CD4-positive, alpha-beta T cell treated with Interleukin-17A for 4 hours (primary cell): Measurements from ENCODE around the gene TOB1.

Experiments used
- DNase-seq: peaks from one replicate; pipeline ENCODE4 v3.0.0-alpha.2; 2020; ENCODE audit warnings: mixed read lengths

Gene TOB1, protein sequence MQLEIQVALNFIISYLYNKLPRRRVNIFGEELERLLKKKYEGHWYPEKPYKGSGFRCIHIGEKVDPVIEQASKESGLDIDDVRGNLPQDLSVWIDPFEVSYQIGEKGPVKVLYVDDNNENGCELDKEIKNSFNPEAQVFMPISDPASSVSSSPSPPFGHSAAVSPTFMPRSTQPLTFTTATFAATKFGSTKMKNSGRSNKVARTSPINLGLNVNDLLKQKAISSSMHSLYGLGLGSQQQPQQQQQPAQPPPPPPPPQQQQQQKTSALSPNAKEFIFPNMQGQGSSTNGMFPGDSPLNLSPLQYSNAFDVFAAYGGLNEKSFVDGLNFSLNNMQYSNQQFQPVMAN

DNA sequence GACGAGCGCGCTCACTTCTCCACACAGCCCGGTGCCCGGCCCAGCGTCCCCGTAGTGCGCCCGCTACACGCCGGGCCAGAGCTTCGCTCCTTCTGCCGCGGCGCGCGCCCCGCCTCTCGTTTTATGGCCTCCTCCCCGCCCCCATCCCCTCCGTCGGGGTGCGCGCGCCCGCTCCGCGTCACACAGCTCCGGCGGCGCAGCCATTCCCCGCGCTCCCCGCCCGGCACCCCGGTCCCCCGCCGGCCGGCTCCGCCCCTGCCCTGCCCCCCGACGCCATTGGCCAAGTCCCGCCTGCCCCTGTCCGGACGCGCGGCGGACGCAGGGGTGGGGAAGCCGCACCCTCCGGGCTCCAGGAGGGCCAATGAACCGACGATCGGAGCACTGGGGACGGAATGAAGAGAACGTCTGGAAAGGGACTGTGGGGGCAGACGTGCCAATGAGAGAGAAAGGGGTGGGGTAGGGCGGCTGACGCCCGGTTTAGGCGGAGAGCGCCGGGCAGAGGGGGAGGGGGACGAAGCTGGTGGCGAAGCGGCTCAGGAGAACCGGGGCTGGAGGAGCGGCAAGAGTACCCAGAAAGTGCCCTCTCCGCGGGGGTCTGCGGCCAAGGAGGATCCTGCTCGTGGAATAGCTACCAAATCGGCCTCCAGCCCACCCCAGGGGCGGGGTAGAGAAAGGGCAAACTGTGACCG is at the start of gene TOB1:
Gene TOB1, minus strand, starts transcription at position 94 of the 689 bp plus-strand sequence. CDS start 2,337 bp downstream, outside the sequence.
- peak; percentile 98 for DNase-seq

DNA sequence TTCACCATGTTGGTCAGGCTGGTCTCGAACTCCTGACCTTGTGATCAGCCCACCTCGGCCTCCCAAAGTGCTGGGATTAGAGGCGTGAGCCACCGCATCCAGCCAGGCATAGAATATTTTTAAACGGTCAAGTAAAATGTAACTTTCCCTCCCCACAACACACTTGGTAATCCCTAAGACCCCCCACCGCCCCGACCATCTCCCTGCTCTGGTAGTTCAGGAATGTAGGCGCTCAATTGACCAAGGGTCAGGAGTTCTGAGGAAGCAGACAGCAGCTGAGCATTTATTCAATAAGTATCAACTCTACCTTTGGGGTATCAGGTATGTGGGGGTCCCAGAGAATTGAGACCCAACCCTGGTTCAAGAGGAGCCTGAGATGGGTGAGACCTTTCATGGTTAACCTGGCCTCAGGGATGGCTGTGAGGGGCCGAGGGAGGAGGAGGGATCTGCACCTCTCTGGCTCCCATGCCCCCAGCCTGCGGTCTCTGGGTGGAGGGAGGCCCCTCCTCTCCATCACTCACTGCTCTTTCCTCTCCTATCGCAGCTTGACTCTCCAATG is 48.4 kb upstream of the TOB1 start:
- DNase-seq, result no peak

DNA sequence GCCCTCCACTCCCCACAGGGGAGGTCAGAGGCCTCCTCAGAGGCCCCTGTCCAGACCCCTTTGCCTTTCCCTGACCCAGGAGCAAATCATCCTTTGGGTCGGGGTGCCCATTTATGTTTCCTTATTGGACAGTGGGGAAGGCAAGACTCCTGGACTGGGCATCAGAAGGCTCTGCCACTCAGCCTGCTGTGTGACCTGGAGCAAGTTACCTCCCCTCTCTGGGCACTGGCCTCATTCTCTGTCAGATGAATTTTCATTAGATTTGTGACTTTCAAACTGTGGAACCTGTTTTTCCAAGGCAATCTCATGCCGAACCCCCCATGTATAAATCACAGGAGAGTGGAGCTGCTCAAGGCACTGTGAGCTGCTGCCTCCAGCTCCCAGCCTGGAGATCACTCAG is 47.0 kb upstream of the TOB1 start:
- no peak for DNase-seq

DNA sequence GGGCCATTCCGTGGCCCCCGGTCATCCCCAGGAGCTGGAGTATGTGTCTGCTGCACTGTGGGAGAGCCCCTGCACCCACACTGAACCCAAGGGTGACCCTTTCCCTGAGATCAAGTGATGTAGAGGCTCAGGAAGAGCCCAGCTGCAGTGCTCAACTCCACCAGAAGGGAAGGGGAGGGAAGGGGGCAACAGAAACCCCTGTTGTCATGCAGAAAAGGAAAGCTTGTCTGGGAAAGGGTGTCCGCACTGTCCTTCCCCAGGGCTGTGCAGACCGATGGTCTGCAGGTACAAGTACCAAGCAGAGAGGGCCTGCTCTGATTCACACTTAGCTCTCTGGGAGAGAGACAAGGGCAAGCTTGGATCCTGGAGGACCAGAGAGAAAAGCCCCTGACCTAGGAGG is 45.7 kb upstream of the TOB1 start:
- no peak for DNase-seq

DNA sequence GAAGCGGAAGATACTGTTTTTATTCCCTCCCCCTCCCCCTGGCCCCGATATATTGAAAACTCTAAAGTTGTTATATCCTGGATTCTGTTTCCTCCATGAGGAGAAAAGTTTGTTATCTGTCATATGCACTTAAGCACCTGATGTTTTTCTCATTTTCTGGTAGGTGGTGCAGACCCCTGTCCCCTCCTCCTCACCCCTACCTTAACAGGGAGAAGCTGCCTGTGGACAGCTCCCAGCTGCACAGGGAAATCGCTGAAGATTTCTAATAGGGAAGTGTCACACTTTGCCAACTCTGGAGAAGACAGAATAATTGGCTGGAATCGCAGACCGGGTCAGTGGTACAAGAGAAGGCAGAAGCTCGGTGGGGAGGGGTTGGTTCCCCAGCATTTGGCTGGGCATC is 45.3 kb upstream of the TOB1 start:
- DNase-seq, result no peak

DNA sequence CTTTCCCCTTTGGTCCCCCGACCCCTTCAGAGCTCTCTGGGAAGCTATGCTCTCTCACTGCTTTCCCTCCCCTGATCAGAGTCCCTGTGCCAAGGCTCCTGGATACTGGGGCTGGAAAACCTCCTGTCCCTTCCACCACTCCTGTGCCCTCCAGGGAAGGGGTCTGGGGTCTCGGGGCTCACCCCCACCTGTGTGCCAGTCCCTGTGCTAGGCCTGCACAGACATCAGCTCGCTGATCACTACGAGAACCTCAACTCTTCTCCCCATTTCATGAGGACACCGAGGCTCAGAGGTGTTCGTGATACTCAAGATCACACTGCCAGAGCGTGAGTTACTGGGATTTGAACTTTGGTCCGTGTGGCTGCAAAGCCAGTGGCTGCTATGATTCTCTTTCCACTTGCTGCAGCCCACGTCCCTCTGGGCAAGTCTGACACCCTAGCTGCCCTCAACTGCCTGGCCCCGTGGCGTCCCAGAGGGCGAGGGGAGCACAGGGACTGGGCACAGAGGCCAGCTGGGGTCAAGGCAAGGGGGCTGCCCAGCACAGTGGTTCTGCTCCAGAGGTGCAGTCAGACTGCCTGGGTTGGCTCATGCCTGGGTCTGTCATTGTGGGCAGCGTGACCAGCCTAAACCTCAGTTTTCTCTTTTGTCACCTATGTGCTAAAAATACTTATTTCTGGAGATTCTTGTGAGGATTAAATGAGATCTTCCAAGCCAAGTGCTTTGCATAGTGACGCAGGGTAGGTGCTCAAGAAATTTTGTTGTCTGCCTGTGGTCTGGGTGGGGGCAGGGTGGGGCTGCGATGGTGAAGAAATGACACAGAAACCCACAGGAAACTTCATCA is 43.8 kb upstream of the TOB1 start:
- DNase-seq, result peak; percentile 89

DNA sequence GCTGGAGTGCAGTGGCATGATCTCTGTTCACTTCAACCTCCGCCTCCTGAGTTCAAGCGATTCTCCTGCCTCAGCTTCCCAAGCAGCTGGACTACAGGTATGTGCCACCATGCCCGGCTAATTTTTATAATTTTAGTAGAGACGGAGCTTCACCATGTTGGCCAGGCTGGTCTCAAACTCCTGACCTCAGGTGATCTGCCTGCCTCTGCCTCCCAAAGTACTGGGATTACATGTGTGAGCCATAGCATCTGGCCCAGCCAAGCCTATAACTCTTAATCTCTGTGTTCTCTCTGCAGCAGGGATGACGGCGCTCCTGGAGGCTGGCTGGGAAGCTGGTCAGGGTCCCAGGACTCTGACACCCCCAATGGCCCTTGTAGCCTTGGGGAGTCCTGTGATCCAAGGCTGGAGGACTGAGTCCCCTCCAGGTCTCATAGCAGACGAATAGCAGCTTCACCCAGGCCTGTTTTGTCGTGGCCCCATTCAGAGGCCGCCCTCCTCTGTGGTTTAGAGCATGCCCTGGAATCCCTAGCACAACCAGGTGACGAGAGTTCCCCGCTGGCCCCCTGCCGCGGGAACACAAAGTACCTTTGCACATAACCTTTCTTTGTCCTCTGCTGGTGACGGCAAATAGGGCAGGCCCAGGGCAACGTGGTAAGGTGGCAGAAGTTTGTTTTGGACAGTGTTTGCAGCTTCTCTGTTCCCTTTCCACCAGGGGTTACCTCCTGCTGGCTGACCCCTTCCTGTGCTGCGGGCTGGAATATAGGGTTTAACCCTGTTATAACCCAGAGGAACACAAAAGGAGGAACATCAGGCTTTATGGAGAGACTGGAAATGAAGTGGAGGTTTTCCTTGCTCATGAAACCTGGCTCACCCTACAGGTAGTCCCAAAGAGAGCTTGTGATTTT is 43.0 kb upstream of the TOB1 start:
- DNase-seq, result peak; percentile 68

DNA sequence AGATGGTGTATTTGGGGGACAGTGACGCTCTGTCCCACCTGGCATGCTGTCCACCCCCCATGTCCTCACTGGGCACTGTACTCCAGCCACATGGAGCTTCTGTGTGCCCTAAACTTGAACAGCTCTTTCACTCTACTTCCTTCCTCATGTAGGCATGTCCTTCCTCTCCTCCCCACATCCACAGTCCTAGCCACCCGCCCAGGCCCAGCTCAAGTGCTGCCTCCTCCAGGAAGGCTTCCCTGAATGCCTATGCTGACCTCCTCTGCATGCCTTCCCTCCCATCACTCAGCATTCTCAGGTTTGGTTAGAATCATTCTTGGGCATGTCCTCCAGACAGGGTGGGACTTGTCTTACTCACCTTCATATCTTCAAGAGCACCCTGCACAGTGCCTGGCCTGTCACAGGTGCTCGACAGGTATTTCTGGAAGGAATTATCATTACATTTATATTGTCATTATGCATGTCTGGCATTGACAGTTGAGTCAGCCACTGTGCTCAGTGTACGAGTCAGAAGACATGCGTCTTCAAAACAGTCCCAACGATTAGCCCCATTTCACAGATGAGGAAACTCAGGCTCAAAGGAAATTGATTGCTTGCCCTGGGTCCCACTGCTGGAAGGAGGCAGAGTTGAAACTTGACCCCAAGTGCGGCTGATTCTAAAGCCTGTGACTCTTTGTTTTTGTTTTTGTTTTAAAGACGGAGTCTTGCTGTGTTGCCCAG is 42.1 kb upstream of the TOB1 start:
- DNase-seq, result peak; percentile 31

DNA sequence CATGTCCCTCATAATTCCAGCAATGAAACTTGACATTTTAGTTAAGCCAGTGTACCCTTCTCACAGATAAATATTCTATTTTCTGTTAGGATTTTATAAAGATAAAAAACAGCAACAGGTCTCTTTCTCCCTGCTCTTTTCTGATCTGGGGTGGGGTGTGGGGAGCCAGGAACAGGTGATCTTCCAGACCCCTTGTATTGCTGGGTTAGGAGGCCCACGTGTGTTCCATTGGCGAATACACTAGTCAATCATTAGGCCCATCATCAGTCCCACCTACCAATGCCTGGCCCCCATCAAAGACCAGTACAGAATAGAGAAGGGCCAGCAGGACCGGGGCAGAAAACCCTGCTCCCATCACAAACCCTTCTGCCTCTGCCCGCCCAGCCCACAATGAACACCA is 40.3 kb upstream of the TOB1 start:
- DNase-seq, result no peak

DNA sequence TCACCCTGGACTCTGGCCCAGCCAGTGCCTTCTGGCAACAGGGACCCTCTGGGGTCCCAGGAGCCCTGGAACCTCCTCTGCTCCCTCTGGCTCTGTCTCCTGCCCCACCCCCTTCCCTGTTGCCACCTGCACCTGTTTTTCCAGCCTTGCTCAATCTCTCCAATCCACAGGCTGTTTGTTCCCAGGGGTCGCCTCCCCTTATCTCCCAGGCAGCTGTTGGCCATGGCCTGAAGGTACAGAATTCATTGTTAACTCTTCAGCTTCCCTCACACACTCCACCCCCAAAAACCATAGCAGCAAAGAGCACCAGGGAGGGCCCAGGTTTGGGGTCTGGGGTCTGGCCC is 39.3 kb upstream of the TOB1 start:
- DNase-seq, result no peak

DNA sequence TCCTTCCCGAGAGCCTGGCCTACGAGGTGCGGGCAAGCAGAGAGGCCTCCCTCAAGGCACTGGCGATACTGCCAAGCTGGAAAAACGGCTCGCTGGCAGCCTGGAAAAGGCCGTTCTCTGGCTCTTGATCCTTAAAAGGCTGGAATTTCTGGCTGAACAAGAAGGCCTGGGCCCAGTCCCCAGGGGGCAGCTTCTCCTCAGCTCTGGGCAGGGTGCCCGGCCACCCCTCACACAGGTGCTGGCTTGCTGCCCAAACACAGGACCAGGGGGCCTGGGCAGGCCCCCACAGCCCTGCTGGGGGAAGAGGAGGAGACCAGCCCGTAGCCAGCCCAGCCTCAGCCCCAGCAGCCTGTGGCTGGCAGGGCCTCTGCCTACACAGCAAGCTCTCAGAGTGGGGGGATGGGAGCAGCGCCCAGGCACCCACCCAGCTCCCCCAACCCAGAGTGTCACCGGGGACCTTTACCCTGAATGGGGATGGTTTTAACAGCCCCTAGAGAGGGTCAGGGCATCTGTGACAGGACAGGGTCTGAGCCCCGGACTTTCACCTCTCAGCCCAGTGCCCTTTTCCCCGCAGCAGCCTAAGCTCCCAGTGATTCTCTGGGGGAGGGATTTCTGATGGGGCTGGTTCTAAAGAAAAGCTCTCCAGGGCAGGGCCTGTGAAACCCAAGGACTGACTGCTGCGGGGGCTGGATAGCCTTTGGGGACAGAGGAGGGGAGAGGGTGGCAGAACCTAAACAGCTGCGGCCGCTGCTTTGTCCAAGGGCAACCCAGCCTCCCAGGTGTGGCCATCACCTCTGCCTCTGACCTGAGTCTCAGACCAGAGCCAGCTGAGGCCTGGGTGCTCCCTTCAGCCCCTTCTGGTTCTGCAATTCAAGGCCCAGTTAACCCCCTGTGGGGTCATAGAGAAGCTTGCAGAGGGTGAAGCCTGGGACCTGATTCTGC is 38.6 kb upstream of the TOB1 start:
- no peak for DNase-seq

DNA sequence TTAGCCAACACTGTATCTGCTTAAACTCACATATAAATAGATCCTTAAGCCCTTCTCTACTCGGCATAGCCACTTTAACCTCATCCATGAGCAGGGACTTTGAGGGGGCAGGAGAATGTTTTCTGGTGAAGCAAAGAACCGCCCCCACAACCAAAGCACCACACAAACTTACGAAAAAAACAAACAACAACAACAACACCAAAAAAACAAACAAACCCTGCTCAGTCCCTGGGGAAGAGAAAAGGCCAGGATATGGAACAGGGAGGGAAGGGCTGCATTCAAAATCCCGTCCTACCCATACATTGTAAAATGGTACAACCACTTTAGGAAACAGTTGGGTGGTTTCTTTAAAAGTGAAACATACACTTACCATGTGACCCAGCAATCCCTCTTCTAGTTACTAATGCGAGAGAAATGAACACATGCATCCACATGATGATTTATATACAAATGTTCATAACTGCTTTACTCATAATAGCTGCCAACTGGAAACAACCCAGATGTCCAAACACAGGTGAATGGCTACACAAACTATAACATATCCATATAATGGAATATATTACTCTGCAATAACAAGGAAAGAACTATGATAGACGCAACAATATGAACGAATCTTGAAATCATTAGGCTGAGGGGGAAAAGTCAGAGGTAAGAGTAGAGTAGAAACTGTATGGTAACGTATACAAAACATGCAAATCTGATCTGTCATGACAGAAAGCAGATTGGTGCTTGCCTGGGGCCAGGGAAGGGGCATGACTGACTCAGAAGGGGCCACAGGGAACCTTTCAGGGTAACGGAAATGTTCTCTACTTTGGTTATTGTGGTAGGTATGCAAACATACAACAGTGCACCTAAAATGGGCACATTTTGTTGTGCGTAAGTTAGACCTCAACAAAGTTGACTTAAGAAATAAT is 37.7 kb upstream of the TOB1 start:
- peak; percentile 40 for DNase-seq

DNA sequence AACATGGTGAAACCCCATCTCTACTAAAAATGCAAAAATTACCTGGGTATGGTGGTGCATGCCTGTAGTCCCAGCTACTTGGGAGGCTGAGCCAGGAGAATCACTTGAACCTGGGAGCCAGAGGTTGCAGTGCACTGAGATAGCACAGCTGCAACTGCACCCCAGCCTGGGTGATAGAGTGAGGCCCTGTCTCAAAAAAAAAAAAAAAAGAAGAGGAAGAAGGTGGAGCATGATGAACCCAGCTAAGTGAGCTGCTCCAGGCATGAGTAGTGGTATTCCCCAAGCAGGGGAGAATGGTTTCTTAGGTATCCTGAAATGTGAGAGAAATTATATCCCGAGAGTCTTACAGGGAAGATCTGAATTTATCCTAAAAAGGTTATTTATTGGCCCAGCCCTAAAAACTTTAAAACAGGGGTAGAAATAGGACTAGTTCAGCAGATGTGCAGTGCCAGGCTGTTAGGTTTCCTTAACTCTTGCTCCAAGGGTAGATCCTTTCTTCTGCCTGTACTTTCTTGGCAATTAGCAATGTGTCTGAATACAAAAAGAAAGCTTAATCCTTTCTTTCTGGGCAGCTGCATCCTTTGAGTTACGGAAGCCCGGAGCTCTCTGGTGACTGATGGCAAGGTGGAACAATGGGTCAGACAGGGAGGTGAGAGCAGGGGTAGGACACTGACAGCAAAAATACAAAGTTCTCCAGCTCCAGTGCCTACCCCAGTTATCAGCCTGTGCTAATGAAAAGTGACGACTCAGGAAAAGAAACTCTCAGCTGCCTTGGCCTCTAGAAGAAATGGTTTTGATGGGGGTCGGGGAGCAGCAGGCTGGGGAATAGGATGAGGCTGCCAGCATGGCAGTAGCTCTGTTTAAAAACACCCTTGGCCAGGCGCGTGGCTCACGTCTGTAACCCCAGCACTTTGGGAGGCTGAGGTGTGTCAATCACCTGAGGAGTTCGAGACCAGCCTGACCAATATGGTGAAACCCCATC is 36.5 kb upstream of the TOB1 start:
- DNase-seq, result peak; percentile 19

DNA sequence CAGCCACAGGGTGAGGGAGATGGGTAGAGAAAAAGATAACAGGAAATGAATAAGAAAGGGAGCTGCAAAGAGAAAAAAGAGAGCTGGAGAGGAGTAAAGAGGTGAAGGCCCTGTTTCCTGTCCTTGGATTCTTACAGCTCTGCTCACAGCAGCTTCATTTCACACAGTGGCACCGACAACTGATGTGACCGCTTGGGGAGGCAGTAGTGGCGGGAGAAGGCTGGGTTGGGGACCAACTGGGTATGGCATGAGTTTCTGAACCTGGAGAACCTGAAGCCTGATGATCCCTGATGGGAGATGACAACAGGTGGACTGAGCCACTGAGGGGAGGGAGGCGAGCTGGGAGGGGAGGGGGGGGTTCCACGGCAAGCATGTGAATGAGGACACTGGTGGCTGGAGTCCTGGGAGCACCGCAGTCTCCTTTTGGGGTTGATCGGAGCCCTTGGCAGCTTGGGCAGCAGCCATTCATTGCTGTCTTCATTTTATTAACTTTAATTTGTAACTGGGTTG is 34.3 kb upstream of the TOB1 start:
- DNase-seq, result no peak

DNA sequence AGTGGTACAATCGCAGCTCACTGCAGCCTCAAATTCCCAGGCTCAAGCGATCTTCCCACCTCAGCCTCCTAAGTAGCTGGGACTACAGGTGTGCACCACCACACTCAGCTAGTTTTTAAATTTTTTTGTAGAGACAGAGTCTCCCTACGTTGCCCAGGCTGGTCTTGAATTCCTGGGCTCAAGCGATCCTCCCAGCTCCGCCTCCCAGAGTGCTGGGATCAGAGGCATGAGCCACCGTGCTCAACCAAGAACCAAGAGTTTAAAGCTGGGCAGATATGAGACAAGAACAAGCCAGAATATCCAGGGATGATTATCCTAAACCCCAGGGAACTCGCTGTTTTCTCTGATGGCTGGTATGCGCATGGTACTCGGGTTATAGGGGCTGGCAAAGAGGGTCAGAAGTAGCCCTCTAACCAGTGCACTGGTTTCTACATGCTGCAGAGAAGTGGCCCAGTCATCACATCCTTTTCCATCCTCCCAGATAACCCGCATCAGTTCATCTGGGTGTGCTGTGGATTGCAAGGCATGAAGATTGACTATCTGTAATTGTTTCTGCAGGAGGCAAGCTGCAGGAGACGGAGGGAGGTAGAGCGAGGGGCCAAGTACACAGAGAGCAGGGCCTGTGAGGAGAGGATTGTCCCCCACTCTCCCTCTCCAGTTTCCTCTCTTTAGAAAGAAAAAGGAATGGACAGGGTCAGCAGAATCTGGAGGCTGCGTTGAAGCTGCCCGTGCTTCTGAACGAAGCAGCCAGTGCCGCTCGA is 33.6 kb upstream of the TOB1 start:
- no peak for DNase-seq

DNA sequence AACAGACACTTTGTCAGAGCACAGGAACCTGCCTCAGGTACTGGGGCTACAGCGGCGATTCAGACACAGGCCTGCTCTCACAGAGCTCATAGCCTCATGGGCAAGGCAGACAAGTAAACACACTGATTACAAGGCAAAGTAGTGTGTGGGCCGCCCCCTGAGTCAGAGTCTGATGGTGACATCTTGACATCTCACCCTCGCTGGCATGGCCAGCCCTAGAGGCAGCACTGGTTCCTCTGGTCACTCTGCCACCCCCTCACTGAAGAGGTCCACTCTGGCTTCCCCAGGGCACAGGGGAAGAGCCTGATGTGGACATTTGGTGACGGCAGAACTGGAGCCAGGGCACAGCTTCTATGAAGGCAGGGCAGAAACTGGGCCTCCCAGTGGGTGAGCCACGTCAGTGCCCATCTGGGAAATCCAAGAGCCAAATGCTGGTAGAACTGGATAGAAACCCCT is 32.9 kb upstream of the TOB1 start:
- no peak for DNase-seq
